NCI-H510A treated with DMSO at 0.1 percent for 48 hours (cell line): Measurements from ENCODE around the gene ZNF229.
"Not testable (repeated sequence)": the region's sequence is repeated elsewhere in the genome, so short reads cannot be mapped to it uniquely, and the experiment has no call there.

Source experiments
- DNase-seq: peaks from one replicate; lab custom pipeline; 2025; lab: John Stamatoyannopoulos, UW

ZNF229 gene

DNA sequence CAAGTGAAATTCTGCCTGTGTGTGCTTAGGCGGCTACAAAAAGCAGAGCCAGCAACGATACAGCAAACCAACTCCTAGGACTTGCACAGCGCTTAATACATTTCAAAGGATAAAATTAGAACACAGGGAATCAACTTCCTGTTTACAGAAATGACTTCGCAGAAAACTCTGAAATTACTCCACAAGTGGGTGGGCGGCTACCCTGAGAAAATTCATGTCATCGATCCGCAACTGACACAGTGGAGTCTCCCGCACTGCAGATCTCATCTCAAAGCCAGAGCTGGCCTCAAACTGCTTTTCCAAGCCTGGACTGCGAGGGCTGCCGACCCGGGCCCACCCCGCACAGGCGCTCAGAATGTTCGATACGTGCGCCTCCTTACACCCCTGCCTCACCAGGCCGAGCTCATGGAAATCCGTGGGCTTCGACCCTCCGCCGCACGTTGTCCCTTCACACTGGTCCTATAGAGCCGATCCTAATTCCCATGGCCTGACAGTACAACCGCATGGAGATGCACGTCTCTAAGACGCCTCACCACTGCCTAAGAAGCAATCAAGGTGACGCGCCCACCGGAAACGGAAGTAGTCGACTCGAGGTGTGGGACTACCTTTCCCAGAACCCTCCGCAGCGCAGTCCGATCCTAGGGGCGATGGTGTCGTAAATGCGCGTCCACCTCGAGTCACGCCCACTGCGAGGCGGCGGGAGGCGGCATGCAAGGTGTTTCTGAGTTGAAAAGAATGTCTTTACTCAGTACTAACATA is at the start of gene ZNF229:
Gene ZNF229 (minus strand): TSS at position 557 of the 759 bp plus-strand sequence. CDS start 5,625 bp downstream, outside the sequence.
- DNase-seq = peak; percentile 82

- DNase-seq = no peak
Observed at GRCh38 chr19:44496711-44497110, 48.4 kb upstream of the ZNF229 start.

DNA sequence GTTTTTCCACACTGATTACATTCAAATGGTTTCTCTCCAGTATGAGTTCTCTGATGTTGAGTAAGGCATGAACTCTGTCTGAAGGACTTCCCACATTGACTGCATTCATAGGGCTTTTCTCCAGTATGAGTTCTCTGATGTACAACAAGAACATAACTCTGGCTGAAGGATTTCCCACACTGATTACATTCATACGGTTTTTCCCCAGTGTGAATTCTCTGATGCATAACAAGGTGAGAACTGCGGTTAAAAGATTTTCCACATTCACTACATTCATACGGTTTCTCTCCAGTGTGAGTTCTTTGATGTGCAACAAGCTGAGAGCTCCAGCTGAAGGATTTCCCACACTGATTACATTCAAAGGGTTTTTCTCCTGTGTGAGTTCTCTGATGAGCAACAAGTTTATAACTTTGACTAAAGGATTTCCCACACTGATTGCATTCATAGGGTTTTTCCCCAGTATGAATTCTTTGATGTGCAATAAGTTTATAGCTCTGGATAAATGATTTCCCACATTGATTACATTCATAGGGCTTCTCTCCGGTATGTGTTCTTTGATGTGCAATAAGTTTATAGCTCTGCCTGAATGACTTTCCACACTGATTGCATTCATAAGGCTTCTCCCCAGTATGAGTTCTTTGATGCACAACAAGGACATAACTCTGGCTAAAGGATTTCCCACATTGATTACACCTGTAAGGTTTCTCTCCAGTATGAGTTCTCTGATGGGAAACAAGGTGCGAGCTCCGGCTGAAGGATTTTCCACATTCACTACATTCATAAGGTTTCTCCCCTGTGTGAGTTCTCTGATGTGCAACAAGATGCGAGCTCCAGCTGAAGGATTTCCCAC is 28.5 kb upstream of the ZNF229 start:
- no peak for DNase-seq

DNA sequence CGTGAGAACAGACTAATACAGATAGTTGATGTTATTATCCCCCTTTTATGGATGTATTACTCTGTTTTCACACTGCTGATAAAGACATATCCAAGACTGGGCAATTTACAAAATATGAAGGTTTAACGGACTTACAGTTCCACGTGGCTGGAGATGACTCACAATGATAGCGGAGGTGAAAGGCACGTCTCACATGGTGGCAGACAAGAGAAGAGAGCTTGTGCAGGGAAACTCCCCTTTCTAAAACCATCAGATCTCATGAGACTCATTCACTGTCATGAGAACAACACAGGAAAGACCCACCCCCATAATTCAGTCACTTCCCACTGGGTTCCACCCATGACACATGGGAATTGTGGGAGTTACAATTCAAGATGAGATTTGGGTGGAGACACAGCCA is 20.5 kb upstream of the ZNF229 start:
- not testable (repeated sequence) for DNase-seq

DNA sequence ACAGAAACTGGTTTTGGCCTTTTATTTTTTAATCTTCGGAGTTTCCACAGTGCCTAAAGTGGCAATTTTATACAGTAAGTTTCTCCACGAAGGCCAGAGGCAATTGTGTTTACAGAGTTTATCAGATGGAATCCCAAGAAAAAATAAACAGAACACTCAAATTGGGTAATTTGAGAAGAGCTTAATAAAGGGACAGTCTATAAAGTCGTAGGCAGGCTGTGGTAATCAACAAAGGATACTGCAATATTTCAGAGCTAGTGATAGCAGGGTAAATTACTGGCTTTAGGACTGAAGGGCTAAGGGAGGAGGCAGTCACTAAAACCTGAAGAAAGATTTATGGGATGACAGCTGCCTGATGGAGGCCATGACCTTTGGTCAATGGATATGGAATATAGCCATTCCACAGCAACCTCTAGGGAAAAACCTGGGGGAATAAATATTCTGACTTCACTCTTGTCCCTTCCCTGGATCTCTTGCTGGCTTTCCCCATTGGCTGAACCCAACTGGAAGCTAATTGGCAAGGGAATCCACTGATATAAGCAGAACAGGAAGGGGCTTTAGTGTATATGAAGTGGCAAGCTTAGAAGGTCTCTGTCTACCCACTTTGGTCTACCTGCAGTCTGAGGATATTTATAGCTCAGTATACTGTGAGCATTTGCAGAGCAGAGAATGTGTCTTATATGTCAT is 14.5 kb upstream of the ZNF229 start:
- not testable (repeated sequence) for DNase-seq

DNA sequence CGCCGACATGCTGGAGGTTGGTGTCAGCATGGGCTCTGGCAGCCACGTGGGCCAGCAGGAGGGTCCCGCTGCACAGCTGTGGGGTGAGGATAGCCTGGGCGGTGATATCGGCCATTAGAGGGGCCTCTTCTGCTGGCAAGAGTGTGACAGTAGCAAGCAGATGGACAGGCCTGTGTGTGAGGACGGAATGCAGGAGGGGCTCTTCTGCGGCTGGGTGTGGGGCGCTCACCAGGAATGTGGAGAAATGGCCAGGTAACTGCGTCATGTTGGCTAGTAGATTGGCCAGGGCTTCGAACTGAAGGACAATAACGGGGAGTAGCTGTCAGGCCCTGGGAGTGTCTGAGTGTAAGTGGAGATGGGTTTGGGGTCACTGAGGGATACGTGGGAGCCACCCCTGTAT is 7.7 kb upstream of the ZNF229 start:
- DNase-seq = not testable (repeated sequence)

GRCh38 chr19:44455100-44455499 is 6.8 kb upstream of the ZNF229 start:
- no peak for DNase-seq

DNA sequence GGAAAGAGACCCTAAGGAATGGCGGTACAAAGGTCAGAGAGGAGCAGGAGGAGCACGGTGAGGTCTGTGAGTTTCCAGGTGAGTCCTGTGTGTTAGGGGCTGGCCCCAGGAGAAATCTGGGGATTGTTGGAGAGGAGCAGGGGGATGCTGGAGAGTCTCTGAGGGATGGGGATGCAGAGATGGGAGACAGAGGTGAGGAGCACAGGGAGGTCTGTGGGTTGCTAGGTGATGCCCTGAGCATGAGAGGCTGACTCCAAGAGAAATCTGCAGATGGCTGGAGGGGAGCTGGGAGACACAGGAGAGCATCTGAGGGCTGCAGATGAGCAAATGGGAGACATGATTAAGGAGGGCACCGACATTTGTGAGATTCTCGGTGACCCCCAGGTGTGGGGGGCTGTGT is 4.1 kb upstream of the ZNF229 start:
- no peak for DNase-seq

- DNase-seq = no peak
Observed at GRCh38 chr19:44451687-44452086, 3.4 kb upstream of the ZNF229 start.

DNA sequence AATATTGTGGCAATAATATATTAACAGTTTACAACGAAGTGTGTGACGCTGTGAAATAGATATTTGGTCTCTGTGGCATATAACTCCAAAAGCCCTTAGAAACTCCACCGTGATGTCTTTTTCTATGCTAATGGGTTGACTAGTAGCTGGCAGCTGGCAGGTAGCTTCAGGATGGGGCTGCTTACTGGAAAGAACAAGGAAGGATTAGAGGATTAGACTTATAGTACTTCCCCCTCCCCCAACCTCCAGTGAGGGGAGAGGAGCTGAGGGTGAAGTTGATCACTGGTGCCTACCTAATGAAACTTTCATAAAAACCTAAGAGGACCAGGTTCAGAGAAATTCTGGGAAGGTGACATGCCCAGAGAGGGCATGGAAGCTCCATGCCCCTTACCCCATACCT is 9.8 kb downstream of the ZNF229 start:
- no peak for DNase-seq

GRCh38 chr19:44435441-44435840 is 12.8 kb downstream of the ZNF229 start:
- DNase-seq = no peak

DNA sequence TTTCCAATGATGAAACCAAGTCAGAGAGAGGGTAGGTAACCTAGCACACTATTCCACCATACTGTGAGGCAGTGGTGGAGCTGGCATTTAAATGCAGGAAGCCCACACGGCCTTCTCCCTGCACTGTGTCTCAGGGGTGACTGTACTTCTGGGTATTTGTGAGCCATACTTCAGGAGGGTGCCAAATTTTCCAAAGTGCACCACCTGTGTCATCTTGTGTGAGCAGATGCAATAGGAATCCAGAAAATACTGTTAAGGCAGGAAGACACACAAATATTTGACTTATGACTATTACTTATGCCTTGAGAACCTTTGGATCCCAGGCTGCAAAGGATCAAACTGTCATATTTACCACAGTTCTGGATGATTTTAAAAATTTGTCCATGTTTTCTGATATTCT is 17.3 kb downstream of the ZNF229 start:
- no peak for DNase-seq

DNA sequence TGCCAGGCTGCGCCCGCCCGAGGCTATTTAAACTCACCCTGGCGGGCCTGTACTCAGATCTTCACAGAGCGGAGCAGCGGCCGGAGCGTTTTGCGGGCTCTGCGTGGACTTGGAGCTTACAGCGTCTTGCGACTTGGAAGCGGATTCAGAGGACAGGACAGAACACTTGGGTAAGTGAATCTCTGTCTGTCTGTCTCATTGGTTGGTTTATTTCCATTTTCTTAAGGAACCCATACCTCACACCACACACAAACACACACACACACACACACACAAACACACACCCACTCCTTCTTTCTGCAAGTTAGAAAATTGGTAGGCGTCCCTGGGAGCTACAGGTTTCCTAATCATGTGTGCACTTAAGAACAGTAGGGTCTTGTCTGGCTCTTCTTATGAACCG is 32.7 kb downstream of the ZNF229 start:
- DNase-seq = not testable (repeated sequence)

- no peak for DNase-seq
Observed at GRCh38 chr19:44401139-44402115, 46.8 kb downstream of the ZNF229 start, which contains the start of gene ZNF285. TSS of gene ZNF285 (minus strand) at chr19:44401608. CDS start at chr19:44397213, 4,395 bp downstream.

- not testable (repeated sequence) for DNase-seq
Observed at GRCh38 chr19:44389268-44389667, 59.0 kb downstream of the ZNF229 start.
